Testis (tissue), 2 donors: Measurements from ENCODE around the gene KCNAB2.

Source experiments
- POLR2A ChIP-seq: fragments of 450-650 bp; IDR thresholded peaks from one replicate; pipeline ENCODE4 v1.6.1; 2017; ENCODE audit warnings: antibody characterized with exemption, mild to moderate bottlenecking, moderate library complexity
- TF ChIP-seq, protein P1 (sequence below), 3 experiments: fragments of 450-650 bp in 2 of 3; fragments of 200-600 bp in 1 of 3; sonication (generic) in 1 of 3; IDR thresholded peaks; one replicate each; pipeline ENCODE4 v1.5.1; 2016 to 2019; ENCODE audit warnings: antibody characterized with exemption in 3 of 3, mild to moderate bottlenecking in 2 of 3, moderate library complexity in 1 of 3

DNA sequence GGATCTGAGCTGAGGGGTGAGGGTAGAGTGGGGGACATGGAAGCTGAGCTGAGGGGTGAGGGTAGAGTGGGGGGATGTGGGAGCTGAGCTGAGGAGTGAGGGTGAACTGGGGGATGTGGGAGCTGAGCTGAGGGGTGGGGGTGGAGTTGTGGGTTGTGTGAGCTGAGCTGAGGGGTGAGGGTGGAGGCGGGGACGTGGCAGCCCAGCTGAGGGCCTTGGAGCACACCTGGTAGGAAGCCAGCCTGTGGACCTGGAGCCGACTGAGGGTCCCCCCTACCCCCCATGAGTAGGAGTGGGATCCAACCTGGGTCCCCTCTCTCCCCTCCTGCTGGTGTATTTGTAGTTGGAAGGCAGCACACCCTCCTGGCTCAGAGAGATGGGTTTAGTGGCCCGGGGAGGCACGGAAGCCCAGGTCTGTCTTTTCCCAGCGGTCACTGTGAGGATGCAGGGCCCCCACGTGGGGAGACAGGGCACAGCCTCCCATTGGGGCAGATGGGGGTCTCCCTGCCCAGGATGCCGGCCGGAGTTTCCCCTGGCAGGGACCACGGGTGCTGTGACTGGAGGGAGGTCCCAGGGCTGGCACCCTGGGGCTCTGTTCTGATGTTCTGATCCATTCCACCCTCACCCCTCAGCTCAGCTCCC is 40.3 kb upstream of the KCNAB2 start:
- TF ChIP-seq, protein P1, sequence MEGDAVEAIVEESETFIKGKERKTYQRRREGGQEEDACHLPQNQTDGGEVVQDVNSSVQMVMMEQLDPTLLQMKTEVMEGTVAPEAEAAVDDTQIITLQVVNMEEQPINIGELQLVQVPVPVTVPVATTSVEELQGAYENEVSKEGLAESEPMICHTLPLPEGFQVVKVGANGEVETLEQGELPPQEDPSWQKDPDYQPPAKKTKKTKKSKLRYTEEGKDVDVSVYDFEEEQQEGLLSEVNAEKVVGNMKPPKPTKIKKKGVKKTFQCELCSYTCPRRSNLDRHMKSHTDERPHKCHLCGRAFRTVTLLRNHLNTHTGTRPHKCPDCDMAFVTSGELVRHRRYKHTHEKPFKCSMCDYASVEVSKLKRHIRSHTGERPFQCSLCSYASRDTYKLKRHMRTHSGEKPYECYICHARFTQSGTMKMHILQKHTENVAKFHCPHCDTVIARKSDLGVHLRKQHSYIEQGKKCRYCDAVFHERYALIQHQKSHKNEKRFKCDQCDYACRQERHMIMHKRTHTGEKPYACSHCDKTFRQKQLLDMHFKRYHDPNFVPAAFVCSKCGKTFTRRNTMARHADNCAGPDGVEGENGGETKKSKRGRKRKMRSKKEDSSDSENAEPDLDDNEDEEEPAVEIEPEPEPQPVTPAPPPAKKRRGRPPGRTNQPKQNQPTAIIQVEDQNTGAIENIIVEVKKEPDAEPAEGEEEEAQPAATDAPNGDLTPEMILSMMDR (IDR thresholded peaks at IDR 0.05): no peak
- no peak for TF ChIP-seq POLR2A
